ENCODE results near the gene MALRD1.

- TF ChIP-seq, protein P1, sequence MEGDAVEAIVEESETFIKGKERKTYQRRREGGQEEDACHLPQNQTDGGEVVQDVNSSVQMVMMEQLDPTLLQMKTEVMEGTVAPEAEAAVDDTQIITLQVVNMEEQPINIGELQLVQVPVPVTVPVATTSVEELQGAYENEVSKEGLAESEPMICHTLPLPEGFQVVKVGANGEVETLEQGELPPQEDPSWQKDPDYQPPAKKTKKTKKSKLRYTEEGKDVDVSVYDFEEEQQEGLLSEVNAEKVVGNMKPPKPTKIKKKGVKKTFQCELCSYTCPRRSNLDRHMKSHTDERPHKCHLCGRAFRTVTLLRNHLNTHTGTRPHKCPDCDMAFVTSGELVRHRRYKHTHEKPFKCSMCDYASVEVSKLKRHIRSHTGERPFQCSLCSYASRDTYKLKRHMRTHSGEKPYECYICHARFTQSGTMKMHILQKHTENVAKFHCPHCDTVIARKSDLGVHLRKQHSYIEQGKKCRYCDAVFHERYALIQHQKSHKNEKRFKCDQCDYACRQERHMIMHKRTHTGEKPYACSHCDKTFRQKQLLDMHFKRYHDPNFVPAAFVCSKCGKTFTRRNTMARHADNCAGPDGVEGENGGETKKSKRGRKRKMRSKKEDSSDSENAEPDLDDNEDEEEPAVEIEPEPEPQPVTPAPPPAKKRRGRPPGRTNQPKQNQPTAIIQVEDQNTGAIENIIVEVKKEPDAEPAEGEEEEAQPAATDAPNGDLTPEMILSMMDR (IDR thresholded peaks at IDR 0.05): no peak
- no peak for TF ChIP-seq POLR2A (IDR thresholded peaks at IDR 0.05)
These were observed 635.4 kb downstream of the MALRD1 start for GRCh38 chr10:19683960-19684359.

Data from thyroid gland (tissue), 4 donors.